HS-5 (cell line): Measurements from ENCODE around the gene ANKMY1.
A peak's percentile ranks its signal among the peaks of the same experiment; 100 is the strongest.

Experiments used
- DNase-seq: peaks from one replicate; pipeline ENCODE4 v3.0.0-alpha.2; 2012; ENCODE audit warnings: low read depth

ANKMY1 gene

DNA sequence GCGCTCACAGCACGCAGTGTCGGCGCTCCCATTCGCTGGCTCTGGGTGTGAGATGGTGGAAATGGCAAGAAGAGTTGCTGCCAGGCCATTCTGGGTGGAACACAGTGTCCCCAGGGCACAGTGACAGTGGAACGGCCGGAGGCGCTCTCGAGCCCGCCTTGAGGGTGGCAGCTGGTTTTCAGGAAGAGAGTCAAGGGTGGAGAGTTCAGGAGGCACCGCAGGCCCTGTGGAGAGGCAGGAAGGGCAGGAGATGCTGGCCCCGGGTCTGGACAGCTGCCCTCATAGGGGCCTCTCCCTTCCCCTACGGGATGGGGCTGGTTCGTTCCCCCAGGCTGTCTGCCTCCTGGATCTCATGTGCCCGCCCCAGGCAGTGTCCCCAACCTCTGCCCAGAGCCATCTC is 109.9 kb downstream of the ANKMY1 start:
- no peak for DNase-seq

DNA sequence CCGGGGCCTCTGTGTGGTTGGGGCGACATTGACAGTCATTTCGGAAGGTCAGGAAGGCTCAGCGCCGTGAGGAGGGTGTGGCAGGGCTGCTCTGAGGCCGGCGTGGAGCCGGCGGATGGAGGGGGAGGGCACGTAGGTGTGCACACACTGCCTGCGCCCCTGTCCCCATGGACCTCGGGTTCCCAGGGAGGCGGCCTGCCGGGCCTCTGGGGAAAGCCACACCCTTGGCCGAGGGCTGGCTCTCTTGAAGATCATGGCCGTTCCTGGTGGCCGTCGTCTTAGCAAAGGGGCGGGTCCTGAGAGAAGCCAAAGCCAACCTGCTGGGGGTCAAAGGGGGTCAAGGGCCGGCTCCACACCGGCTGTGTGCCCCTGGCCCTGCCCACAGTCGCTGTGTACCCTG is 110.5 kb downstream of the ANKMY1 start:
- DNase-seq, result no peak

DNA sequence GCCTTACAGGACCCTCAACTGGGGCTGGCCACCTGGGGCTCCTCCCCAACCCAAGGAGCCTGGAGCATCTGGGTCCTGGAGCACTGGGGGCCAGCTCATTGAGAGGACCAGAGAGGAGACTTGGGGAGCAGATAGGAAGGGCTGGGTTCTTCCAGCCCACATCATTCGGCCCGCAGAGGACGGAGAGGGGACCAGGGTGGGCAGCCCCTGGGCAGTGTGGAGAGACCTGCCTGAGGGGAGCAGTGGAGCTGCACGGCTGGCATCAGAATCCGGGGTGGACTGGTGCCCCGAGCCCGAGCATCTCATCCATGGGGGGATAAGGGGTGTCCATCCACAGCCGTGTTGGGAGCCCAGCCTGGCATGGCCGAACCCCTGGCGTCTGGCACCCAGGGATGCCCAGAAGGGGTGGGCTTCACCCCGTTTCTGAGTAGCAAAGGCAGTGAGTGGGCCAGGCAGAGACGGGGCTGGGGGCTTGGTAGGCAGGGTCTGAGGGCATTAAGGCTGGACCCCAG is 111.1 kb downstream of the ANKMY1 start:
- no peak for DNase-seq

DNA sequence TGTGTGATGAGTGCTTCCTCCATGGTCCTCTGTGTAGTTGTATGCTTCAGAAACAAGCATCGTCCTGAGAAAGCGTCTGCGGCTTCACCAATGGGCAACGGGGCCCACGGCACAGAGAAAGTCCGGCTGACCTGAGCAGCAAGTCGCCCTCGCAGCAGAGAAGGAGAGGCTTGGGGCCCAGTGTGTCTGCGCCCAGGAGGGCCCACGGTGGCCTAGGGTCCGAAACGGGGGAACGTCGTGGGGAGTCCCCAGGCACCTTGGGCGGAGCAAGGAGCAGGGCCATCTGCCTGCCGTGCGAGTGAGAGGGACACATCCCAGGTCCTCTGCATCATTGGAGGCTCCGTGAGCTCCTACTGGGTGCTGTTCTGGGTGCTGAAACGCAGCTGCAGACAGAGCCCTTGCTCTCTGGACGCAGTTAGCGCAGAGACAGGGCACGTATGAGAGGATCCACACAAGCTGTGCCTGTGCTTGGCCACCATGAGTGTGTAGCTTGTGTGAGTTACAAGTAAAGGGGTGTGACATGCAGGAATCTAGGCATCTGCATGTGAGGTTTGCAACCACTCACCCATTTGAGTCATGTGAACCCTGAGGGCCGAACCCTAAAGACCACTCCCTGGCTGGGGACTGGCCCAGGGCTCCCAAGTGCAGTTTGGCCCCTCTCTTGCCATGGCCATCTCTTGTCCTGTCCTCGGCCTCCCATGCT is 111.7 kb downstream of the ANKMY1 start:
- DNase-seq, result no peak

DNA sequence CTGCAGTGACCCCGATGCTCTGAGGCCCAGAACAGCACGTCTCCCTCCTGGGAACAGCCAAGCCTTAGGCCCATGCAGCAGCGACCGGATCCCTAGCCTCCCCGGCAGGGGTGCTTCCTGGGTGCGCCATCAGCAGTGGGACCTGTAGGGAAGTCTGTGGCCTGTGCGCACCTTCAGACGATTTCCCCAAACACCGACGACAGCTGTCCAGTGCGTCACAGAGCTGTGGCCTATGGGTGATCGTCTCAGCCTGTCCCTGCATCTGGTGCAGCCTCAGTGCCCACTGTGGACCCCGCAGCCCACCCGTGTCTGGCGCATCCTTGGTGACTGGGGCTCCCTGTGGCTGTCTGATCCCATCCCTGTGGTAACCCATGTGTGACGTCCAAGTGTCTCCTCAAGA is 113.3 kb downstream of the ANKMY1 start:
- no peak for DNase-seq

DNA sequence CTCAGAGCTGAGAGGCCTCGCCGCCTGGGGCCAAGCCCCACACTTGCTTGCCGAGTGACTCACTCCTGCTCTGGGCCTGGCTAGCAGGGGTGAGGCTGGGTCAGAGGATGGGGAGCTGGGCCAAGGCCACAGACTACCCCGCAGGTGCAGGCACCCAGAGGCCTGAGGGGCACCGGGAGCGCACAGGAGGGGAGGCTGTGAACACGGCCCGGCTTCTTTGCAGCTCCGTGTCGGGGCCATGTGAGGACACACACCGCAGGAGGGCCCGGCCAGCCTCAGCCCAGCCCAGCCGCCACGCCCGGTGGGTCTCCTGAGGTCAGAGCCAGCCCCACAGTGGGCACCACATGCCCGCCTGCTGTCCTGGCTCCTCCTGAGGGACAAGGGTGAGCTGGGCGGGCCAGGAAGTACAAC is 113.9 kb downstream of the ANKMY1 start:
- DNase-seq, result no peak

DNA sequence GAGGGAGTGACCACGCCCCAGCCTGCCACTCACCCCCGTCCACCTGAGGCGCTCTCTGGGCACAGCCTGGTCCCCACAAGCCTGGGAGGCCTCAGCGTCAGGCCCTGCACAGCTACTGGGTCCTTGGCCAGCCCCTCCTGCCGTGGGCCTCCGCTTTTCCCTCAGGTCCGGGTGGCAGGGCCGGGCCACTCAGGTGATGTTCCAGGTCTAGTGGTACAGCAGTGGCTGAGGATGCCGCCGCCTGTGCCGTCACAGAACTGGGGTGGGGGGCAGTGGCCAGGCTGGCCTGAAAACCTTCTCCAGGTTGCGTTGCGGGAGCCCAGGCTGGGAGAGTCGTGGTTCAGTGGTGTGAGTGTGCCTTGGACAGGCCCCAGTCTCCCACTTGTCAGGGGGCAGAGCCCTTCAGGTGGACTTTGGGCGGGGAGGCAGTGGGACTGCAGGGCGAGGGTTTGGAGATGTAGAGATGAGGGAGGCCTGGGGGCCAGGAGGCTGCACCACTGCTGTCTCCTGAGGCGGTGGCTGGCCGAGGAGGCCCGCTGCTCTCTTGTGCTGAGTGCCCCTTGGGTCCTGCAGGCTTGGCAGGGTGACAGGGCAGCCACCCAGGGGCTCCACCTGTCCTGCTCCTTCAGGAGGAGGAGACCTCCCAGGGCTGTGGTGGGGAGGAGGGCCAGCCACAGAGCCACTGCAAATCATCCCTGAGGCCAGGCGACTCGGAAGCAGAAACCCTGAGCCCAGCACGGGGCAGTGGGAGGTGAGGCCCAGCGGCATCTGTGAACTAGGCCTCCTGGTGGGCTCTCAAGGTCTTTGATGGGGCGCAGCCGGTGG is 114.7 kb downstream of the ANKMY1 start:
- DNase-seq, result no peak

DNA sequence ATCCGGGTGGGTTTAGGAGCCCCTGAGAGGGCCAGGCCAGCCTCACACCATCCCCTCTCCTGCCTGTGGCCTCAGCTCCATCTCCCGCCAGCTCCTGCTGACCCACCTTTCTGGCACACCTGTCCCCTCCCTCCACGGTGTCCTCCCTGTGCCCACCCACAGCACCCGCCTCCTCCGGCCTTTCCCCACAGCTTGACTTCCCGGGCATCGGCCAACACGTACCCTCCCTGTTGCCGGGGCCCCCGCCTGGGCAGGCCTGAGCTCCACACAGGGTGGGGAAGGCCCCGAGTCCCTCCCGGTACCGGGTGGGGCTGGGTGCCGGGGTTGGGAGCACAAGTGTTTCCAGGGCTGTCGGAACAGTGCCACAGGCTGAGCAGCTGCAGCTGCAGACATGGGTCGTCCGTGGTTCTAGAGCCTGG is 115.8 kb downstream of the ANKMY1 start:
- no peak for DNase-seq

DNA sequence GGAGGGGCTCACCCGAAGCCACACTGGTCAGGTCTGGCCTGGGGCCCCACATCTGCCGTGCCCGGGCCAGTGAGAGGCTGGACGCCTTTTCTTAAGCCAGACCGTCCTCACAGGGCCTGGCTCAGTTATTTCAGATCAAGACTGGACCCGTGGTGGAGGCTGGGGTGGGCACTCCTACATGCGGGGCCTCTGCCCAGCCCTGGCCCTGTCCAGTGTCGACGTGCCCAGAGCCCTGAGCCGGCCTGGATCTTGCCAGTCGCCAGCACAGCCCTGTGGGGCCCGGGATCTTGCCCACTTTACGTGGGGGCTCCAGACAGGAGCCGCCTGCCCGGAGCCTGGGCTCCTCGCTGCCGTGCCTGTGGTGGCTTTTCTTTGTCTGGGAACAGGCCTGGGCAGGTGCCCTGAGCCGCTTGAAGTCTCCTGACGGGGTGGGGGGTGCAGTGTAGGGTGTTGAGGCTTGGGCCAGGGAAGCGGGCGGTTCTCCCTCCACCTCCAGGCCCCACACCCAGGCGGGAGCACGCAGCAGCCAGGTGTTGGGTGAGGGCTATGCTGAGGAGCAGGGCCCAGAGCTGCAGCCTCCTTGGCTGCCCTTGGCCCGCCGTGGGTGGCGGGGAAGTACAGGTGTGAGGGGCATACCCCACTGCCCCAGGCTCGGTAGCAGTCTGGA is 116.3 kb downstream of the ANKMY1 start:
- no peak for DNase-seq

DNA sequence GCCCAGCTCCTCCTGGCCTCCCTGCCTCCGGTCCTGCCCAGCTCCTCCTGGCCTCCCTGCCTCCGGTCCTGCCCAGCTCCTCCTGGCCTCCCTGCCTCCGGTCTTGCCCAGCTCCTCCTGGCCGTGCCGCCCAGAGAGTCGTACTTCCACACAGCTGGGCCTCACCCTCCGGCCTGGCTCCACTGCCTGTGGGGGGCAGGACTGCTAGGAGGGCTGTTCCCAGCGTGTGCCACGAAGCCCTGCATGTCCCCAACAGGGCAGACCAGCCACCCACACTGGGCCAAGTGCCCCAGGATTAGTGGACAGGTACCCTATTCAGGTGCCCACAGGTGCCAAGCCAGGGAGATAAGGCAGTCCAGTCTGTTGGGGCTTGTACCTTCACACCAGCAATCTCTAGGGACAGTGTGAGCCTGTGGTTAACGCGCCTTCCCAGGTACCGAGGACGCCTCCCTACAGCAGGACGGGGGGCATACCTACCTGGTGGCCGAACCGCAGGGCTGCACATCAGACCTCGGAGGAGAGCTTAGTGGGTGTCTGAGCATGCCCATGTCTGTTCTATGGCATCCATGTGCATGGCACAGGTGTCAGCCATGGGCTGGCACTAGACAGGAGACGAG is 117.0 kb downstream of the ANKMY1 start:
- DNase-seq, result no peak

DNA sequence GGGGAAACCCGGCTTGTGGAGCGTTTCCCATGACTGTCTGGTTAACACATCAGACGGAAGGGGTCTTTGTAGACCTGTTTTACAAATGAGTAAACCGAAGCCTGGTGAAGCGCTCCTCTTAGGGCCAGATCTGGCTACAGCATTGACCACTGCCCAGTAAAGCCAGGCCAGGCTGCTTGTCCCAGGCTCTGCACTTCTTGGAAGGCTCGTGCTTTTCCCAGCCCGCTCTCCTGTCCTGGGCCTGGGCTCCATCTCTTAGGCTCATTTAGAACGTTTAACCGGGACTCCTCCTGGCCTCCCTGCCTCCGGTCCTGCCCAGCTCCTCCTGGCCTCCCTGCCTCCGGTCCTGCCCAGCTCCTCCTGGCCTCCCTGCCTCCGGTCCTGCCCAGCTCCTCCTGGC is 117.5 kb downstream of the ANKMY1 start:
- no peak for DNase-seq

DNA sequence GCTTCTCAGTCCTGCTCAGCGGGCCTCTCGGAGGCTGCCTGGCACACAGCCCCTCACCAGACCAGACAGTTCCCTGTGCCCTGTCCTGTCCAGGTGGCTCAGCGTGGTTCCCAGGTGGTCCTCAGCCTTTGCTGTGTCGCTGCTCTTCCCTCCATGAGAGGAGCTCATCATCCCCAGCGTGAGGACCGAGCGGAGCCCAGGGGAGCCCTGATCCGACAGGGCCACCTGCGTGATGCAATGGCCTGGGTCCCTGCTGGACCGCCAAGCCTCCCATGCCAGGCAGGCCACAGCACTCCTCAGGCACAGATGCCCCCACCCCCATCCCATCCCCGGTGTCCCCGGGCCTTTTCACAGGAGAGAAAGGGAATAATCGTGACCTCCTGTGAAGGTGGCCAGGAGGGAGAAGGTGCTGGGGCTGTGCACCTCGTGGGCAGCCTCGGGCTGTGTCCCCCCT is 118.1 kb downstream of the ANKMY1 start:
- DNase-seq, result no peak

DNA sequence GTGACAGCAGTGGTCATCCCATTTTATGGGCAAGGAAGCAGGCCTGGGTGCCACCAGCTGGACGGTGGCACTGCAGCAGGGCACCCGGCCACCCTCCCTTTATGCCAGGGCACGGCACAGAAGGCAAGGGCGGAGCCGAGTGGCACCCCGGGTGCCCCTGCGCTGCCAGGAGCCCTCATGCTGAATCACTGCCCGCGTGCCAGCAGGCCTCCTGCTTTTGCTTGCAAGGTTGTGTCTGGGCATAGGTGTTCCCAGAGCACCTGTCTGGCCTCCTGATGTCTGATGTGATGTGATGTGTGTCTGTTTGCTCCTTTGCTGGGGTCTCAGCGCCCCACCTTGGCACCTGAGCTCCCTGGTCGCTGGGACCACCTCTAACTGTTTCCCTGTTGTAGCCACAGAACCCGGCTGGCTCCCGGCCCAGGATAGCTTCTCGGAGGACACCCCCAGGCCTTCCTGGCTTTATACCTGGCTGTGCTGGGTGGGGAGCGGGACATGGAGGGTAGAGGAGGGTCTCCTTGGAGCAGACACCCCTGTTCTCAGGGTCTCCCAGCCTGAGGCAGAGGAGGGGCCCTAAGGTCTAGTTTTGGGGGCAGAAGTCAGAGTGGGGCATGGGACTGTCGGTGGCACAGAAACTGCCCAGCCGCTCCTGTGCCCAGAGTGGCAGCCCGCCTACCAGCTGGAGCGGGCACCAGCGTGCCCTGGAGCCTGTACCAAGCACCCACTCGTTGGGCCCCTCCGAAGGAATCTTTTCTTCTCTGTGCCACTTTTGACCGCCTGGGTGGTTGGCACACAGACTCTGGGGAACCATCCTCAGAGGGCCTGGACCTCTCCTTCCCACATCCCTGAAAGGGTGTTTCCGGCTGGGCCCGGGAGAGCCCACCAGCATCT is 118.7 kb downstream of the ANKMY1 start:
- no peak for DNase-seq

DNA sequence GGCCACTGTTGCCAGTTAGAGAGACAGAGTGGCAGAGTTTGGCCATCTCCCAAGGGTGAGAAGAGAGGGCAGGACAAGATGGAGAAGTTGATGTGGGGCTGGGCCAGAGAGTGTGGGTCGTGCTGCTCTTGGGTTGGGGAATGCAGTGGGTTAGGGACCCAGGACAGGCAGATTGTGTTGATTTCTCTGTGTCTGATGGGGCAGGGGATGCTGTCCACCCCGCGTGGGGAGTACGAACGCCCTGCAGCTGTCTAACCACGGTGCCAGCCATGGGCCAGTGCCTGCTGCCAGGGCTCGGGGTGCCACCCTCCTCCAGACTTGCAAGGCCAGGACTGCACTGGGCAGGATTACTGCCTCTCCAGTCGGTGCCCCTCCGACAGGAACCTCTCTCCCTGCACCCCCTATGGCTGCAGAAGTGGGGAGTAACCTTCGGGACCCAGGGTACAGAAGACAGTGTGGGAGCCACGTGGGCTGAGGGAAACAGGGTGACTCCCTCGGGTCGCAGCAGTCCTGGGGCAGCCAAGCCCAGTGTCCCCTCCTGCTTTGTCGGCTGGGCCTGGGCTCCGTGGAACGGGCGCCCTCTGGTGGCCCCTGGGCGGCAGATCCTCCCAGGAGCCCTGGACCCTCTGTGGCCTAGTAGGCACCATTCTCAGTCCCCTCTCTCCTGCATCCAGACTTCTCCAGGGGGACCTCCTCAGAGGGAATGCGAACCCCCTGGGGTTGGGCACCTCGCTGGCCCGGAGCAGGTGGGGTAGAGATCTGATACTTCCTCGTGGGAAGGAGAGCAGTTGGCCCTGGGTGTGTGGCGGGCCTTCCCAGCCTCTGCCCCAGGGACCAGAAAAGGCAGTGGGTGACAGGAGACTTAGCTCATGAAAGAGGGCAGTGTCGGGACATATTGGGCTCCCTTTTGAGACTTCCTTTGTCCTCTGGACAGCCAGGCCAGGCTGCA is 119.7 kb downstream of the ANKMY1 start:
- no peak for DNase-seq

DNA sequence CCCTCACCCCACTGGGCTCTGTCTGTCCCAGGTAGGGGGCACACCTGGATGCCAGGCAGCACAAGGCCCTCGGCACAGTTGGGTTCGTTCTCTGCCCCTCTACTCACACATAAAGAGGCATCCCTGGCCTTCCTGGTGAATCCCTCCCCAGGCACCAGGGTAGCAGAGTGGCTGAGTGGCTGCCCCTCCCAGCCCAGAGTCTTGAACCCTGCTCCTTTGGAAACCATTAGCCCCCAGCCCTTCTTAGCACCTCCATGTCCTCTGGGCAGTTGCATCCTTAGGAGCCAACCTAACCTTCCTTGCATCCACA is 120.3 kb downstream of the ANKMY1 start:
- no peak for DNase-seq

DNA sequence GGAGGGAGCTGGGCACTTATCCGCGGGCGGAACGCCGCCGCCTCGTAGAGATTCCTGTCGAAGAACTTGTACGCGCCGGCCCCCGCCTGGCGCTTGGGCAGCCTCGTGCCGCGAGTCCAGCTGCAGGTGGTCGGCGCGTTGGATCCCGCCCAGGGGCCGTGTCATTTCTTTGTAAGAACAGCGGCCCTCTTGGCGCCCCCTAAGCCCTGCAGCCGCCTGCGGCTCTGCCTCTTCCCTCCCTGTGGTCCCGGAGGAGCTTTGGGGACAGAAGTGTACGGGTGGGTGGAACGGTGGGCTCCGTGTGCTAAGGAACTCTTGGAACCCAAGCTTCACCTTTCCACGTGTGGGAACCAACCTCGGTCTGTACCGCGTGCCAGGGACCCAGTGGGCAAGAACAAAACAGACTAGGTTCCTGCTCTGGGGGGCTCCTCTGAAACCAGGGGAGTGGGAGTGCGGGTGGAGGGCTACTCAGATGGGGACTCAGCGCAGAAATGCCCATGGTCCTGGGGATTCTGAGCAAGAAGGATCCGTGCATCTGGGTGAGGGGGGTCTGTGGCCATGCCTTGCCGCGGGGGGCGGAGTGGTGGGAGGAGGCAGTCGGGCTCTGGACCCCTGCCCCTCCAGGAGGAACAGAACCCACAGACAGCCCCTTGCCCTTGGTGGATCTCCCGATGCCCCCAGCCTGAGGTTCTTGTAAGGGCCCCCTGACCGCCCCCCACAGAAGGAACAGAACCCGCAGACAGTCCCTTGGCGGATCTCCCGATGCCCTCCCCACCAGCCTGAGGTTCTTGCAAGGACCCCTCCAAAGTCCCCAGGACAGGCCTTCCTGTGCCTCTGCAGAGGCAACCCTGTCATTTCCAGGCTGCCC is 120.9 kb downstream of the ANKMY1 start:
- no peak for DNase-seq

DNA sequence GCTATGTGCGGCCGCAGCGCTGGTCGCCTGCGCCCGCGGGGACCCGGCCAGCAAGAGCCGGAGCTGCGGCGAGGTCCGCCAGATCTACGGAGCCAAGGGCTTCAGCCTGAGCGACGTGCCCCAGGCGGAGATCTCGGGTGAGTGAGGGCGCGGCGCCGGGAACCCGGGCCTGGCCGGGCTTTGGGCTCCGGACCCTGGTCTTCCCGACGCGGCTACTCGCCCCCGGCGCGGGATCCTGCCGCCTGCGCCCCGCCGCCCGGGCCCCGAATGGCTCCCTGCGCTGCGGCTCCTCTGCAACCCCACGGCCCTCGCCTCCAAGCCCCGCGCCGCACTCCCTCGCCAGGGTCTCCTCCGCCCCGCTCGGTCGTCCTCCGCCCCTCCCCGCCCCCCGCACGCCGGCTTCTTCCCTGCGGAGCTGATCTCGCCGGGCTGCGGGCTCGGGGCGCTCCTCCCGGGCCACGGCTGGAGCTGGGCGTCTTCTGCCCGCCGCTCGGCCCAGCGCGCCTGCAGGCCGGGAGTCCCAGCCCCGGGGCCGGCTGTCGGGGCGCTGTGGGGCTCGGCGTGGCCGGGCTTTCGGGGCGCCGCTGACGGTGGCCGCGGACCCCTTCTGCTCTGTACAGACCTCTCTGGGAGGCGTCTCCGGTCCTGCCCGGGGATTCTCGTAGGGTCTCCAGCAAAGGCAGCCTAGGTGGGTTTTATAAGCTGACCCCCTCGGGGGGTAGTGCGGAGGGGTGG is 121.7 kb downstream of the ANKMY1 start:
- DNase-seq, result no peak

DNA sequence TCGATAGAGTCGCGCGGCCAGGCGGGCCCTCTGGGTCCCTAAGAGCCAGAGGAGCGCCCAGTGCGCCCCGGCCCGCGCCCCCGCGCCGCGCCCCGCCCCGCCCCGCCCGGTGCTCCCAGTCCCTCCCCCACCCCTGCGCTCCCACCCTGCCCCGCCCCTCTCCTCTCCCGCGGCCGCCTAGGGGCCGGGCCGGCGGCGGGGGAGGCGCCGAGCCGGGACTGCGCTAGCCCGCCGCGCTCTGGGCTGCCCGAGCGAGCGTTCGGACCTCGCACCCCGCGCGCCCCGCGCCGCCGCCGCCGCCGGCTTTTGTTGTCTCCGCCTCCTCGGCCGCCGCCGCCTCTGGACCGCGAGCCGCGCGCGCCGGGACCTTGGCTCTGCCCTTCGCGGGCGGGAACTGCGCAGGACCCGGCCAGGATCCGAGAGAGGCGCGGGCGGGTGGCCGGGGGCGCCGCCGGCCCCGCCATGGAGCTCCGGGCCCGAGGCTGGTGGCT is 122.3 kb downstream of the ANKMY1 start, which contains the start of gene GPC1:
TSS of gene GPC1 (plus strand) at position 207 of the 491 bp plus-strand sequence. CDS start at position 463, 256 bp downstream.
- DNase-seq, result peak; percentile 26
